Keratinocyte (primary cell): ENCODE data around the gene LUZP4.

ENCODE experiments used
- CTCF ChIP-seq, 3 experiments: IDR thresholded peaks in 1 of 3; conservative IDR thresholded peaks in 1 of 3; optimal IDR thresholded peaks in 1 of 3; 2 replicates in 2 of 3; 3 replicates in 1 of 3; pipeline versions ENCODE3 to v1.5.1; 2011; ENCODE audit warnings: low read length in 3 of 3, mild to moderate bottlenecking in 3 of 3, moderate library complexity in 2 of 3, control low read depth in 1 of 3, inconsistent platforms in 1 of 3; ENCODE audit not compliant: insufficient read depth in 2 of 3; ENCODE audit errors: extremely low read depth in 1 of 3
- EZH2 ChIP-seq: IDR thresholded peaks from one replicate; pipeline ENCODE4 v1.6.1; 2012; ENCODE audit warnings: inconsistent platforms, mild to moderate bottlenecking, low read length, moderate library complexity

GRCh38 chrX:115356369-115356768, 66.9 kb downstream of the LUZP4 start:
- TF ChIP-seq CTCF (optimal IDR thresholded peaks at IDR 0.05 in 1 of 3, IDR thresholded peaks at IDR 0.05 in 1 of 3, conservative IDR thresholded peaks at IDR 0.05 in 1 of 3; ENCODE audit: extremely low read depth in 1 of 3, insufficient read depth in 2 of 3, low read length in 3 of 3) (no peak), EZH2 (no peak)
